Activated T-helper 1 cell treated with anti-CD3 and anti-CD28 coated beads, Interleukin-12 subunit alpha, Interleukin-12 subunit beta, Interleukin-2, Interleukin-4 antibody, amounts not matched to agents 30 ng/mL and 10 ng/mL and 1 ng/mL, durations not matched to agents 14 hours and 24 hours and 36 hours (primary cell): Measurements from ENCODE around the gene IFT27. TPM values are rescaled to one million over a fixed set of nuclear protein-coding genes. Genes with fewer than 3 reads are reported as not detected.
A peak's percentile ranks its signal among the peaks of the same experiment; 100 is the strongest.

Source experiments
- DNase-seq: peaks from one replicate; pipeline ENCODE4 v3.0.0; 2021; ENCODE audit warnings: low spot score
- H3K27ac Mint-ChIP-seq: one replicate; pipeline ENCODE4 v1.8.0; 2021; ENCODE audit warnings: mild to moderate bottlenecking, mixed read lengths
- H3K27me3 Mint-ChIP-seq: one replicate; pipeline ENCODE4 v1.8.0; 2022; ENCODE audit warnings: mild to moderate bottlenecking, moderate library complexity, mixed read lengths; ENCODE audit not compliant: insufficient read depth
- H3K36me3 Mint-ChIP-seq: one replicate; pipeline ENCODE4 v1.8.0; 2021; ENCODE audit warnings: low read depth, mixed read lengths
- H3K4me1 Mint-ChIP-seq: one replicate; pipeline ENCODE4 v1.8.0; 2021; ENCODE audit warnings: low read depth, mixed read lengths
- H3K4me3 Mint-ChIP-seq: one replicate; pipeline ENCODE4 v1.8.0; 2021; ENCODE audit warnings: mild to moderate bottlenecking, moderate library complexity, mixed read lengths
- H3K9me3 Mint-ChIP-seq: one replicate; pipeline ENCODE4 v1.8.0; 2021; ENCODE audit warnings: mixed read lengths
- intact Hi-C: fragments of 100-400 bp; cut with micrococcal nuclease; formaldehyde crosslinking; loops from one replicate; pipeline ENCODE4 v1.15.1; 2024
- total RNA-seq: library from RNA; stranded (reverse); gene quantifications from 2 replicates; pipeline ENCODE4 v1.2.3, GENCODE V29; 2022

The IFT27 gene
- total RNA-seq, result 26.0 and 30.9 TPM in 2 replicates

GRCh38 chr22:36775964-36776669 is at the start of gene IFT27:
IFT27 (minus strand) TSS chr22:36776119; CDS start chr22:36775707, 412 bp downstream.
- peaks cover 36% of the 10 kb centered on the region for H3K4me1 Mint-ChIP-seq
- no peaks in the 10 kb centered on the region for H3K27me3 Mint-ChIP-seq
- H3K4me3 Mint-ChIP-seq, result peak within 1 kb of the TSS; percentile 92
- H3K9me3 Mint-ChIP-seq, result no peaks in the 10 kb centered on the region
- peaks cover 1% of the 10 kb centered on the region for H3K36me3 Mint-ChIP-seq
- peak within 1 kb of the TSS; percentile 94 for H3K27ac Mint-ChIP-seq
- peak; percentile 97 for DNase-seq
- intact Hi-C loops, result loop anchor here (1.0 to 5.0 kb wide), 8 partner anchors 80 to 443 kb away; partner anchors contain the start of genes EIF3D, FOXRED2 and KCTD17

- no peak for DNase-seq
- Mint-ChIP-seq H3K4me3 (no peak overlapping the region), H3K27me3 (peaks cover 12% of the 10 kb centered on the region), H3K9me3 (no peaks in the 10 kb centered on the region), H3K36me3 (no peaks in the 10 kb centered on the region), H3K4me1 (peaks cover 6% of the 10 kb centered on the region), H3K27ac (no peak overlapping the region)
- intact Hi-C loops, result no loop called here
Measured at GRCh38 chr22:36824655-36825054, 48.7 kb upstream of the IFT27 start.

GRCh38 chr22:36823186-36823839 is 47.4 kb upstream of the IFT27 start:
- Mint-ChIP-seq H3K4me1 (no peaks in the 10 kb centered on the region), H3K27me3 (peaks cover 19% of the 10 kb centered on the region), H3K27ac (no peak overlapping the region), H3K36me3 (no peaks in the 10 kb centered on the region), H3K9me3 (no peaks in the 10 kb centered on the region), H3K4me3 (no peak overlapping the region)
- DNase-seq, result no peak
- intact Hi-C loops, result no loop called here

GRCh38 chr22:36822581-36822980 is 46.7 kb upstream of the IFT27 start:
- intact Hi-C loops, result no loop called here
- Mint-ChIP-seq H3K27ac (no peak overlapping the region), H3K4me1 (no peaks in the 10 kb centered on the region), H3K36me3 (no peaks in the 10 kb centered on the region), H3K9me3 (no peaks in the 10 kb centered on the region), H3K27me3 (peaks cover 22% of the 10 kb centered on the region), H3K4me3 (no peak overlapping the region)
- no peak for DNase-seq

- Mint-ChIP-seq H3K36me3 (no peaks in the 10 kb centered on the region), H3K4me3 (no peak overlapping the region), H3K27ac (no peak overlapping the region), H3K4me1 (no peaks in the 10 kb centered on the region), H3K27me3 (peaks cover 40% of the 10 kb centered on the region), H3K9me3 (no peaks in the 10 kb centered on the region)
- DNase-seq, result no peak
- intact Hi-C loops, result no loop called here
Measured at GRCh38 chr22:36819112-36819511, 43.2 kb upstream of the IFT27 start.

GRCh38 chr22:36818010-36818642 is 42.2 kb upstream of the IFT27 start:
- Mint-ChIP-seq H3K27me3 (peaks cover 40% of the 10 kb centered on the region), H3K4me3 (no peak overlapping the region), H3K27ac (no peak overlapping the region), H3K36me3 (no peaks in the 10 kb centered on the region), H3K4me1 (no peaks in the 10 kb centered on the region), H3K9me3 (no peaks in the 10 kb centered on the region)
- intact Hi-C loops, result no loop called here
- DNase-seq, result no peak

- H3K36me3 Mint-ChIP-seq, result no peaks in the 10 kb centered on the region
- intact Hi-C loops, result no loop called here
- peak overlapping the region; percentile 26 for H3K4me3 Mint-ChIP-seq
- H3K4me1 Mint-ChIP-seq, result no peaks in the 10 kb centered on the region
- peaks cover 45% of the 10 kb centered on the region for H3K27me3 Mint-ChIP-seq
- no peaks in the 10 kb centered on the region for H3K9me3 Mint-ChIP-seq
- no peak for DNase-seq
- H3K27ac Mint-ChIP-seq, result no peak overlapping the region
Measured at GRCh38 chr22:36817525-36817848, 41.6 kb upstream of the IFT27 start.

GRCh38 chr22:36816636-36817524 is 41.0 kb upstream of the IFT27 start, which contains the start of gene PVALB:
PVALB (minus strand) TSS chr22:36817035; CDS start chr22:36817005, 30 bp downstream.
- Mint-ChIP-seq H3K4me1 (no peaks in the 10 kb centered on the region), H3K9me3 (no peaks in the 10 kb centered on the region), H3K27me3 (peaks cover 45% of the 10 kb centered on the region), H3K36me3 (no peaks in the 10 kb centered on the region), H3K27ac (no peak within 1 kb of the TSS), H3K4me3 (peak within 1 kb of the TSS; percentile 26)
- intact Hi-C loops, result no loop called here
- DNase-seq, result no peak

- DNase-seq, result no peak
- H3K27ac Mint-ChIP-seq, result no peak overlapping the region
- no peak overlapping the region for H3K4me3 Mint-ChIP-seq
- intact Hi-C loops, result no loop called here
- no peaks in the 10 kb centered on the region for H3K4me1 Mint-ChIP-seq
- no peaks in the 10 kb centered on the region for H3K9me3 Mint-ChIP-seq
- no peaks in the 10 kb centered on the region for H3K36me3 Mint-ChIP-seq
- peaks cover 45% of the 10 kb centered on the region for H3K27me3 Mint-ChIP-seq
Measured at GRCh38 chr22:36816339-36816635, 40.4 kb upstream of the IFT27 start.

GRCh38 chr22:36815558-36816338 is 39.8 kb upstream of the IFT27 start:
- no peak for DNase-seq
- no peak overlapping the region for H3K4me3 Mint-ChIP-seq
- peaks cover 40% of the 10 kb centered on the region for H3K27me3 Mint-ChIP-seq
- intact Hi-C loops, result no loop called here
- no peaks in the 10 kb centered on the region for H3K4me1 Mint-ChIP-seq
- H3K9me3 Mint-ChIP-seq, result no peaks in the 10 kb centered on the region
- H3K27ac Mint-ChIP-seq, result no peak overlapping the region
- no peaks in the 10 kb centered on the region for H3K36me3 Mint-ChIP-seq

- intact Hi-C loops, result no loop called here
- Mint-ChIP-seq H3K9me3 (no peaks in the 10 kb centered on the region), H3K27me3 (peaks cover 38% of the 10 kb centered on the region), H3K4me1 (no peaks in the 10 kb centered on the region), H3K4me3 (no peak overlapping the region), H3K27ac (no peak overlapping the region), H3K36me3 (no peaks in the 10 kb centered on the region)
- no peak for DNase-seq
Measured at GRCh38 chr22:36814801-36815200, 38.9 kb upstream of the IFT27 start.

GRCh38 chr22:36811094-36811800 is 35.3 kb upstream of the IFT27 start:
- Mint-ChIP-seq H3K4me1 (peaks cover 19% of the 10 kb centered on the region), H3K4me3 (no peak overlapping the region), H3K36me3 (no peaks in the 10 kb centered on the region), H3K27ac (no peak overlapping the region), H3K27me3 (peaks cover 26% of the 10 kb centered on the region), H3K9me3 (no peaks in the 10 kb centered on the region)
- intact Hi-C loops, result no loop called here
- no peak for DNase-seq
